ACC112 (cell line): ENCODE data around the gene ATP6V0E2.
A peak's percentile ranks its signal among the peaks of the same experiment; 100 is the strongest.
"Not testable (repeated sequence)": the region's sequence is repeated elsewhere in the genome, so short reads cannot be mapped to it uniquely, and the experiment has no call there.

Source experiments
- H2AFZ ChIP-seq: fragments of 200-600 bp; sonication (generic); one replicate; pipeline ENCODE4 v1.6.0; 2017; ENCODE audit warnings: antibody characterized with exemption, low read length; ENCODE audit not compliant: unreplicated experiment
- H3K27ac ChIP-seq: fragments of 200-600 bp; sonication (generic); 2 replicates; pipeline ENCODE4 v1.5.1; 2014; ENCODE audit warnings: low read depth, mild to moderate bottlenecking, antibody characterized with exemption, low read length, moderate library complexity
- H3K27me3 ChIP-seq: fragments of 200-600 bp; sonication (generic); 2 replicates; pipeline ENCODE4 v1.6.1; 2014; ENCODE audit warnings: mild to moderate bottlenecking, antibody characterized with exemption, low read length, moderate library complexity, mixed read lengths; ENCODE audit not compliant: insufficient read depth
- H3K36me3 ChIP-seq: fragments of 200-600 bp; sonication (generic); 2 replicates; pipeline ENCODE4 v1.6.1; 2016; ENCODE audit warnings: mild to moderate bottlenecking, antibody characterized with exemption, low read length, moderate library complexity, mixed read lengths; ENCODE audit not compliant: insufficient read depth
- H3K4me1 ChIP-seq: fragments of 200-600 bp; sonication (generic); one replicate; pipeline ENCODE4 v1.6.1; 2016; ENCODE audit warnings: low read length, mixed read lengths; ENCODE audit not compliant: insufficient read depth, unreplicated experiment, control insufficient read depth
- H3K4me3 ChIP-seq: fragments of 200-600 bp; sonication (generic); 2 replicates; pipeline ENCODE4 v1.5.1; 2014; ENCODE audit warnings: mild to moderate bottlenecking, low read depth, low read length
- H3K79me2 ChIP-seq: fragments of 200-600 bp; sonication (generic); one replicate; pipeline ENCODE4 v1.6.0; 2016; ENCODE audit warnings: low read length; ENCODE audit not compliant: control insufficient read depth, unreplicated experiment, insufficient read depth

The ATP6V0E2 gene

GRCh38 chr7:149873074-149873969, at the start of gene ATP6V0E2:
ATP6V0E2 (plus strand) TSS chr7:149873969; CDS start chr7:149874066, 97 bp downstream.
- H3K4me3 ChIP-seq: peak within 1 kb of the TSS; percentile 88
- peak within 1 kb of the TSS; percentile 85 for H2AFZ ChIP-seq
- no peaks in the 10 kb centered on the region for H3K4me1 ChIP-seq
- H3K27ac ChIP-seq: peak within 1 kb of the TSS; percentile 56; the same call in 1 of the 2 replicates
- no peaks in the 10 kb centered on the region for H3K79me2 ChIP-seq
- H3K27me3 ChIP-seq: no peaks in the 10 kb centered on the region
- H3K36me3 ChIP-seq: no peaks in the 10 kb centered on the region

- Histone ChIP-seq H3K4me1 (no peaks in the 10 kb centered on the region), H3K27me3 (no peaks in the 10 kb centered on the region), H3K79me2 (no peaks in the 10 kb centered on the region), H3K4me3 (no peak overlapping the region), H3K27ac (no peak overlapping the region), H3K36me3 (no peaks in the 10 kb centered on the region), H2AFZ (no peak overlapping the region)
Observed at GRCh38 chr7:149824301-149824741, 49.4 kb upstream of the ATP6V0E2 start.

GRCh38 chr7:149824748-149825566, 48.8 kb upstream of the ATP6V0E2 start:
- no peaks in the 10 kb centered on the region for H3K27me3 ChIP-seq
- H2AFZ ChIP-seq: no peak overlapping the region
- no peak overlapping the region for H3K4me3 ChIP-seq
- H3K27ac ChIP-seq: no peak overlapping the region
- H3K4me1 ChIP-seq: no peaks in the 10 kb centered on the region
- H3K79me2 ChIP-seq: no peaks in the 10 kb centered on the region
- H3K36me3 ChIP-seq: no peaks in the 10 kb centered on the region

- H3K36me3 ChIP-seq: no peaks in the 10 kb centered on the region
- H3K4me1 ChIP-seq: no peaks in the 10 kb centered on the region
- H3K79me2 ChIP-seq: no peaks in the 10 kb centered on the region
- H3K27me3 ChIP-seq: no peaks in the 10 kb centered on the region
- H3K4me3 ChIP-seq: no peak overlapping the region
- no peak overlapping the region for H3K27ac ChIP-seq
- no peak overlapping the region for H2AFZ ChIP-seq
Observed at GRCh38 chr7:149825567-149826343, 48.0 kb upstream of the ATP6V0E2 start.

- Histone ChIP-seq H3K27ac (no peak overlapping the region), H3K36me3 (no peaks in the 10 kb centered on the region), H3K27me3 (peaks cover 5% of the 10 kb centered on the region; the same call in 1 of the 2 replicates), H3K79me2 (no peaks in the 10 kb centered on the region), H2AFZ (no peak overlapping the region), H3K4me1 (no peaks in the 10 kb centered on the region), H3K4me3 (no peak overlapping the region)
Observed at GRCh38 chr7:149826344-149827088, 47.3 kb upstream of the ATP6V0E2 start.

- H3K27ac ChIP-seq: no peak overlapping the region
- H3K27me3 ChIP-seq: peaks cover 12% of the 10 kb centered on the region
- H3K4me1 ChIP-seq: no peaks in the 10 kb centered on the region
Observed at GRCh38 chr7:149827089-149827981, 46.4 kb upstream of the ATP6V0E2 start.

DNA sequence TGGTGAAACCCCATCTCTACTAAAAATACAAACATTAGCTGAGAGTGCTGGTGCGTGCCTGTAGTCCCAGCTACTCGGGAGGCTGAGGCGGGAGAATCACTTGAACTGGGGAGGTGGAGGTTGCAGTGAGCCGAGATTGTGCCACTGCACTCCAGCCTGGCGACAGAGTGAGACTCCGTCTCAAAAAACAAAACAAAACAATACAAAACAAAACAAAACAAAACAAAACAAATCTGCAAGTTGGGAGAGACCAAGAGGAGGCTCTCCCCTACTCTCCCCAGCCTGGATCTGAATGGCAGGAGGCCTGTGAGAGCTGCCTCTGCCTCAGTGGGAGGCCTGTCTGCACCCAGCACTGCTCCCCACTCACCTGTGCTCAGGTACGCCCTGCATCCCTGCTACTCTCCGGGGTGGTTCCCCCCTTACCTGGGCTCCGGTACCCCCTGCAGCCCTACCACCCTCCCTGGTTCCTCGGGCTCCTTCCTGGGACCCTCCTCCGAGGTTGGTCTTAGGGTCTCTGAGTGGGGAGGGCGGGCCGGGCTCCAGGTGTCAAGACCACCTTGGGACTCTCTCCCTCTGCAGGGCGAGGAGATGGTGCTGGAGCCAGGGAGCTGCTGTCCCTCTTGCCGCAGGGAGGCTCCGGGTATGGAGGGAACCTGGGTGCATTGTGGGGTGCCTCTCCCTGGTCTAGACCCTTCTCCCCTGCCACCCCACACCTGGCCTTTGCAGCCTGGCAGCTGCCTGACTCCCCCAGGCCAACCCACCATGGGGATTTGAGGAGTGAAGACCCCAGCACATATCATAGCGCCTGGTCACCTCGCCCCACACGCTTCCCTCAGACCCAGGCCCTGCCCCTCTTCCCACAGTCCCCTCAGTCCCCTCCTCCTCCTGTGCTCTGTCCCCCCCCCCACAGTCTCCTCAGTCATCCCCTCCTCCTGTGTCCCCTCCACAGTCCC, 45.1 kb upstream of the ATP6V0E2 start:
- Histone ChIP-seq H3K79me2 (no peaks in the 10 kb centered on the region), H2AFZ (no peak overlapping the region), H3K27me3 (peaks cover 24% of the 10 kb centered on the region), H3K4me3 (no peak overlapping the region), H3K36me3 (no peaks in the 10 kb centered on the region), H3K4me1 (no peaks in the 10 kb centered on the region), H3K27ac (no peak overlapping the region)

More at GRCh38 chr7:149827089-149827981, 46.4 kb upstream of the ATP6V0E2 start:
- no peaks in the 10 kb centered on the region for H3K79me2 ChIP-seq
- H2AFZ ChIP-seq: no peak overlapping the region
- H3K4me3 ChIP-seq: no peak overlapping the region
- no peaks in the 10 kb centered on the region for H3K36me3 ChIP-seq

DNA sequence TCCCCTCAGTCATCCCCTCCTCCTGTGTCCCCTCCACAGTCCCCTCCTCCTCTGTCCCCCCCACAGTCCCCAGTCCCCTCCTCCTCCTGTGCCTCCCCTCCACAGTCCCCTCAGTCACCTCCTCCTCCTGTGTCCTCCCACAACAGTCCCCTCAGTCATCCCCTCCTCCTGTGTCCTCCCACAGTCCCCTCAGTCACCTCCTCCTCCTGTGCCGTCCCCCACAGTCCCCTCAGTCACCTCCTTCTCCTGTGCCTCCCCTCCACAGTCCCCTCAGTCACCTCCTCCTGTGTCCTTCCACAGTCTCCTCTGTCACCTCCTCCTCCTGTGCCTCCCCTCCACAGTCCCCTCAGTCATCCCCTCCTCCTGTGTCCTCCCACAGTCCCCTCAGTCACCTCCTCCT, 43.2 kb upstream of the ATP6V0E2 start:
- not testable (repeated sequence) for H3K4me1 ChIP-seq, H3K79me2 ChIP-seq, H2AFZ ChIP-seq, H3K36me3 ChIP-seq, H3K4me3 ChIP-seq, H3K27ac ChIP-seq
- H3K27me3 ChIP-seq: peaks cover 42% of the 10 kb centered on the region
